ENCODE measurements around the gene OR14C36.
"Not testable (repeated sequence)": the region's sequence is repeated elsewhere in the genome, so short reads cannot be mapped to it uniquely, and the experiment has no call there.

Gene OR14C36, protein sequence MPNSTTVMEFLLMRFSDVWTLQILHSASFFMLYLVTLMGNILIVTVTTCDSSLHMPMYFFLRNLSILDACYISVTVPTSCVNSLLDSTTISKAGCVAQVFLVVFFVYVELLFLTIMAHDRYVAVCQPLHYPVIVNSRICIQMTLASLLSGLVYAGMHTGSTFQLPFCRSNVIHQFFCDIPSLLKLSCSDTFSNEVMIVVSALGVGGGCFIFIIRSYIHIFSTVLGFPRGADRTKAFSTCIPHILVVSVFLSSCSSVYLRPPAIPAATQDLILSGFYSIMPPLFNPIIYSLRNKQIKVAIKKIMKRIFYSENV

DNA sequence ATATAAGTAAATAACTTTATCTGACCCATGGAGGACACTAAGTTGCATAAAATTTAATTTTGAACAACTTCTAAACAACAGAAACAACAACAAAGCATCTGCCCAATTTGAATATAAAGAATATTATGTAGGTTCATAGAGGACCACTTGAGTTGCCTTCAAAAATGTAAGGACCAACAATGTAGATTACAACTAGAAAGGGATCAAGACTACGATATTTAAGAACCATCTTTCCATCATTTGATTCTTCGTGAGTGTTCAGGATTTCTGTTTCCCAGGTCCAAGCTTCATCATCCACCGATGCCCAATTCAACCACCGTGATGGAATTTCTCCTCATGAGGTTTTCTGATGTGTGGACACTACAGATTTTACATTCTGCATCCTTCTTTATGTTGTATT is at the start of gene OR14C36:
TSS of gene OR14C36 (plus strand) at position 301 of the 400 bp plus-strand sequence. CDS start at position 301, 0 bp downstream.
- ChIA-PET CTCF (no interaction called here), POLR2A (no interaction called here)
- Histone ChIP-seq H3K36me3 (ENCODE audit: control insufficient read depth in 2 of 2, insufficient read depth in 1 of 2, low read length in 2 of 2) (no peaks in the 10 kb centered on the region), H3K4me1 (ENCODE audit: control insufficient read depth, insufficient read depth, low read length) (no peaks in the 10 kb centered on the region), H3K4me3 (ENCODE audit: low read depth, low read length) (no peak within 1 kb of the TSS), H3K9me3 (ENCODE audit: control insufficient read depth, insufficient read depth, low read depth, low read length) (no peaks in the 10 kb centered on the region), H3K27ac (ENCODE audit: extremely low read depth, low read depth, low read length) (no peak within 1 kb of the TSS)
- TF ChIP-seq ZNF76 (tag by site-specific recombination; IDR thresholded peaks at IDR 0.05; ENCODE audit: borderline replicate concordance, low read depth): no peak
- no peak for TF ChIP-seq ZSCAN18 (tag by site-specific recombination; IDR thresholded peaks at IDR 0.05)
- TF ChIP-seq WT1 (tag by site-specific recombination; IDR thresholded peaks at IDR 0.05): no peak
- TF ChIP-seq ZNF391 (tag by site-specific recombination; IDR thresholded peaks at IDR 0.05; ENCODE audit: borderline replicate concordance, low read depth): no peak
- TF ChIP-seq, protein P1, sequence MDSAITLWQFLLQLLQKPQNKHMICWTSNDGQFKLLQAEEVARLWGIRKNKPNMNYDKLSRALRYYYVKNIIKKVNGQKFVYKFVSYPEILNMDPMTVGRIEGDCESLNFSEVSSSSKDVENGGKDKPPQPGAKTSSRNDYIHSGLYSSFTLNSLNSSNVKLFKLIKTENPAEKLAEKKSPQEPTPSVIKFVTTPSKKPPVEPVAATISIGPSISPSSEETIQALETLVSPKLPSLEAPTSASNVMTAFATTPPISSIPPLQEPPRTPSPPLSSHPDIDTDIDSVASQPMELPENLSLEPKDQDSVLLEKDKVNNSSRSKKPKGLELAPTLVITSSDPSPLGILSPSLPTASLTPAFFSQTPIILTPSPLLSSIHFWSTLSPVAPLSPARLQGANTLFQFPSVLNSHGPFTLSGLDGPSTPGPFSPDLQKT (IDR thresholded peaks at IDR 0.05; ENCODE audit: borderline replicate concordance, low read depth, low read length): no peak
- TF ChIP-seq RBAK (tag by site-specific recombination; IDR thresholded peaks at IDR 0.05): no peak
- no peak for TF ChIP-seq ZNF140 (tag by site-specific recombination; IDR thresholded peaks at IDR 0.05)

- ChIA-PET CTCF (no interaction called here), POLR2A (no interaction called here)
- no peaks in the 10 kb centered on the region for H3K9me3 ChIP-seq (ENCODE audit: control insufficient read depth, insufficient read depth, low read depth, low read length)
- H3K4me1 ChIP-seq (ENCODE audit: control insufficient read depth, insufficient read depth, low read length): no peaks in the 10 kb centered on the region
- H3K36me3 ChIP-seq (ENCODE audit: control insufficient read depth in 2 of 2, insufficient read depth in 1 of 2, low read length in 2 of 2): no peaks in the 10 kb centered on the region
- TF ChIP-seq ZNF621 (tag by site-specific recombination; IDR thresholded peaks at IDR 0.05) (no peak), ZNF843 (tag by site-specific recombination; IDR thresholded peaks at IDR 0.05) (no peak), BCL11B (tag by site-specific recombination; IDR thresholded peaks at IDR 0.05; ENCODE audit: low read depth) (no peak), KLF1 (tag by site-specific recombination; IDR thresholded peaks at IDR 0.05) (no peak), GFI1B (tag by site-specific recombination; IDR thresholded peaks at IDR 0.05) (no peak), OVOL3 (tag by site-specific recombination; IDR thresholded peaks at IDR 0.05) (no peak), ZNF140 (tag by site-specific recombination; IDR thresholded peaks at IDR 0.05) (no peak), YY2 (tag by site-specific recombination; IDR thresholded peaks at IDR 0.05) (no peak), SCRT2 (tag by site-specific recombination; IDR thresholded peaks at IDR 0.05) (no peak), SETDB1 (IDR thresholded peaks at IDR 0.05; ENCODE audit: insufficient read length, low read length) (no peak), ZXDB (tag by site-specific recombination; IDR thresholded peaks at IDR 0.05) (no peak), ZNF600 (tag by site-specific recombination; IDR thresholded peaks at IDR 0.05) (no peak)
- TF ChIP-seq, protein P2, sequence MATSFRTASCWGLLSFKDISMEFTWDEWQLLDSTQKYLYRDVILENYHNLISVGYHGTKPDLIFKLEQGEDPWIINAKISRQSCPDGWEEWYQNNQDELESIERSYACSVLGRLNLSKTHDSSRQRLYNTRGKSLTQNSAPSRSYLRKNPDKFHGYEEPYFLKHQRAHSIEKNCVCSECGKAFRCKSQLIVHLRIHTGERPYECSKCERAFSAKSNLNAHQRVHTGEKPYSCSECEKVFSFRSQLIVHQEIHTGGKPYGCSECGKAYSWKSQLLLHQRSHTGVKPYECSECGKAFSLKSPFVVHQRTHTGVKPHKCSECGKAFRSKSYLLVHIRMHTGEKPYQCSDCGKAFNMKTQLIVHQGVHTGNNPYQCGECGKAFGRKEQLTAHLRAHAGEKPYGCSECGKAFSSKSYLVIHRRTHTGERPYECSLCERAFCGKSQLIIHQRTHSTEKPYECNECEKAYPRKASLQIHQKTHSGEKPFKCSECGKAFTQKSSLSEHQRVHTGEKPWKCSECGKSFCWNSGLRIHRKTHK (tag by site-specific recombination; IDR thresholded peaks at IDR 0.05): no peak
- H3K27ac ChIP-seq (ENCODE audit: extremely low read depth, low read depth, low read length): no peak within 1 kb of the TSS
- H3K4me3 ChIP-seq (ENCODE audit: low read depth, low read length): no peak within 1 kb of the TSS
Measured at GRCh38 chr1:248303324-248303723, 45.3 kb upstream of the OR14C36 start, which contains the start of gene OR2T12. TSS of gene OR2T12 (minus strand) at chr1:248303424. CDS start at chr1:248295578, 7,846 bp downstream.

GRCh38 chr1:248305672-248306071 is 42.9 kb upstream of the OR14C36 start:
- H3K9me3 ChIP-seq (ENCODE audit: control insufficient read depth, insufficient read depth, low read depth, low read length); H3K4me1 ChIP-seq (ENCODE audit: control insufficient read depth, insufficient read depth, low read length); H3K36me3 ChIP-seq (ENCODE audit: control insufficient read depth in 2 of 2, insufficient read depth in 1 of 2, low read length in 2 of 2); H3K4me3 ChIP-seq (ENCODE audit: low read depth, low read length); H3K27ac ChIP-seq (ENCODE audit: extremely low read depth, low read depth, low read length); CTCF ChIA-PET; POLR2A ChIA-PET: not testable (repeated sequence)

Measured in HEK293 (cell line).